Measurements from ENCODE around the gene CYGB. TPM values are rescaled to one million over a fixed set of nuclear protein-coding genes. Genes with fewer than 3 reads are reported as not detected.

The CYGB gene
- total RNA-seq, 1 donor: 39.1 TPM

DNA sequence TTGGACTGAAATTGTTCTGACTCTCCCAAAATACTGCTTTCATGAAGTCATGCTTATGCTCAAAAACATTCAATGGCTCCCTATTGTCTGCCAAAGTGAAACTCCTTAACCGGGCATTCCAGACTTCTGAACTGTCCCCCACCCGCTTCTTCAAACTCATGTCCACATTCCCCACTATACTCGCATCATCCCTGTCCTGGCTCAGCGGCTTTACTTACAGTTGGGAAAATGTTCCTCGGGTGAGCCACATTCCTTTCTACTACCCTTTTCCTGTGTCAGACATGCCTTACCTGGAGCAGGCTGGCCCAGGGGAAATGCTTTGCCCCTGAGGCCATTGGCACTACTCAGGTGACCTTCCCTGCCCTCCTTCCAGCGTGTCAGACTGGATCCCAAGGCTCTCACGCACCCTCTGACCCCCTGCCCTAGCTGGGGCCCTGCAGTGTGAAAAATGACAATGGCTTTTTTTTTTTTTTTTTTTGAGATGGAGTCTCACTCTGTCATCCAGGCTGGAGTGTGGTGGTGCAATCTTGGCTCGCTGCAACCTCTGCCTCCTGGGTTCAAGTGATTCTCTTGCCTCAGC, 5.3 kb downstream of the CYGB start:
- DNase-seq (ENCODE audit: insufficient read length, low spot score, missing footprints): peak; percentile 48
- H3K27ac ChIP-seq (ENCODE audit: low read depth, low read length): peak overlapping the region; percentile 98
- peaks cover 8% of the 10 kb centered on the region for H3K27me3 ChIP-seq (ENCODE audit: insufficient read depth, low read length)
- H3K4me3 ChIP-seq (ENCODE audit: insufficient read depth, low read length): no peak overlapping the region
- peaks cover 51% of the 10 kb centered on the region for H3K4me1 ChIP-seq (ENCODE audit: insufficient read depth, low read length)
- no peak overlapping the region for H2AFZ ChIP-seq (ENCODE audit: low read length)
- H3K36me3 ChIP-seq (ENCODE audit: insufficient read depth, low read length): no peaks in the 10 kb centered on the region
- no peak for TF ChIP-seq CTCF (IDR thresholded peaks at IDR 0.05; ENCODE audit: extremely low read depth, low read depth, low read length)
- H3K79me2 ChIP-seq (ENCODE audit: insufficient read depth, low read length): peaks cover 3% of the 10 kb centered on the region
- no peak overlapping the region for H3K4me2 ChIP-seq (ENCODE audit: insufficient read depth, low read length)
- no peaks in the 10 kb centered on the region for H4K20me1 ChIP-seq (ENCODE audit: insufficient read depth, low read length)
- H3K9me3 ChIP-seq (ENCODE audit: low read depth, low read length): no peaks in the 10 kb centered on the region

DNA sequence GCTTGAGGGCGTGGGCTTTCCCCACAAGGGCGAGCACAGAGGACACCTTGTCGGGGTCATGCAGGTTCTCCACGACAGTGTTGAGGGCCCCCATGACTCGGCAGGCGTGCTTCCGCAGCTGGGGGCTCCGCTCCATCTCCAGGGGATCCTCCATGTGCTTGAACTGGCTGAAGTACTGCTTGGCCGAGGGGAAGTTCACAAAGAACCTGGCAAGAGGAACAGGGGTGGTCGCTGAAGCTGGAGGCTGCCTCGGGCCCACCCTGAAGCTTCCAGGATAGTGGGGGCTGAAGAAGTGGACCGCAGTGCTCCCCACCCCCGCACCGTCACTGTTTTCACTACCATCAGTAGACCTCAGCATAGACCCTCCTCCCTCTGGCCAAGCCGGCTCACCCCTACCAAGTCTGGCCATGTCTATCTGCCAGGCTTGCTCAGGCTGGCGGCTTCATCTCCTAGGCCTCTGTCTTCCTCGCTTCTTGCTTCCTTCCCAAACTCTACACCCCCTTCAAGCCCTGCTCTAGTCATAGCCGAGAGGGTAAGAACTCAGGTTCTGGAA, 5.9 kb downstream of the CYGB start:
- no peaks in the 10 kb centered on the region for H4K20me1 ChIP-seq (ENCODE audit: insufficient read depth, low read length)
- H3K36me3 ChIP-seq (ENCODE audit: insufficient read depth, low read length): no peaks in the 10 kb centered on the region
- no peak overlapping the region for H3K4me2 ChIP-seq (ENCODE audit: insufficient read depth, low read length)
- no peaks in the 10 kb centered on the region for H3K9me3 ChIP-seq (ENCODE audit: low read depth, low read length)
- peak; percentile 36 for DNase-seq (ENCODE audit: insufficient read length, low spot score, missing footprints)
- H3K79me2 ChIP-seq (ENCODE audit: insufficient read depth, low read length): peaks cover 3% of the 10 kb centered on the region
- H3K4me1 ChIP-seq (ENCODE audit: insufficient read depth, low read length): peaks cover 48% of the 10 kb centered on the region
- H3K4me3 ChIP-seq (ENCODE audit: insufficient read depth, low read length): no peak overlapping the region
- no peak overlapping the region for H2AFZ ChIP-seq (ENCODE audit: low read length)
- no peak for TF ChIP-seq CTCF (IDR thresholded peaks at IDR 0.05; ENCODE audit: extremely low read depth, low read depth, low read length)
- peak overlapping the region; percentile 98 for H3K27ac ChIP-seq (ENCODE audit: low read depth, low read length)
- peaks cover 2% of the 10 kb centered on the region for H3K27me3 ChIP-seq (ENCODE audit: insufficient read depth, low read length)

- H3K4me3 ChIP-seq (ENCODE audit: insufficient read depth, low read length): peak overlapping the region; percentile 2
- H3K27me3 ChIP-seq (ENCODE audit: insufficient read depth, low read length): no peaks in the 10 kb centered on the region
- H3K79me2 ChIP-seq (ENCODE audit: insufficient read depth, low read length): peaks cover 3% of the 10 kb centered on the region
- H2AFZ ChIP-seq (ENCODE audit: low read length): peak overlapping the region; percentile 77
- peaks cover 48% of the 10 kb centered on the region for H3K4me1 ChIP-seq (ENCODE audit: insufficient read depth, low read length)
- peak overlapping the region; percentile 65 for H3K4me2 ChIP-seq (ENCODE audit: insufficient read depth, low read length)
- no peaks in the 10 kb centered on the region for H3K36me3 ChIP-seq (ENCODE audit: insufficient read depth, low read length)
- peak; percentile 50 for DNase-seq (ENCODE audit: insufficient read length, low spot score, missing footprints)
- no peaks in the 10 kb centered on the region for H4K20me1 ChIP-seq (ENCODE audit: insufficient read depth, low read length)
- TF ChIP-seq CTCF (IDR thresholded peaks at IDR 0.05; ENCODE audit: extremely low read depth, low read depth, low read length): no peak
- H3K27ac ChIP-seq (ENCODE audit: low read depth, low read length): peak overlapping the region; percentile 98
- no peaks in the 10 kb centered on the region for H3K9me3 ChIP-seq (ENCODE audit: low read depth, low read length)
Measured at GRCh38 chr17:76530811-76531485, 6.6 kb downstream of the CYGB start.

DNA sequence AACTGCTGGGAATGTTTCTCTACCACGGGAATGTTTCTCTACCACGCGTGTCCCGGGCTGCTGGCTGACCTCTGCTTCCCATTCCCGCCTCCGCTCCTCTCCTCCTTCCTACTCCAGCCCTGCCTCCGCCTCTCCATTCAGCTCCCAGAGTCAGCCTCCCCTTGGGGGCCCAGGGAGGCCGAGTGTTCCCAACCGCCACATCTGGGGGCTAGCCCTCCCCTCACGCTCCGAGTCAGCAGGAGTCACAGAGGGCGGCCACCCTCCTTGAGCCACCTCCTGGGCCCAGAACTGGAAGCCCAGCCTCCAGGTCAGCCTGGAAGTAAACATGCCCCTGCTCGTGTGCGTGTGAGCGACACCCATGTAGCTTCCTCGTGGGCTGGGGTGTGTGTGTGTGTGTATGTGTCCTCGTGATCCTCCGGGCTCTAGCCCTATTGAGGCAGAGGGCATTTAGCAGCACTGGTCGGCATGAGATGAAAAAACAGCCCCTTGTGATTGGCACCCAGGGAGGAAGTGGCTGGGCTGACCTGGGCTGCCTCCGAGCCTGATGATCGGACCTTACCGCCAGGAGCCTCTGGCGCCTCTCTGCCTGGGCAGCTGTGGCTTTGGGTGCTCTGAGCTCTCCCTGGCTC, 7.3 kb downstream of the CYGB start:
- Histone ChIP-seq H3K27ac (ENCODE audit: low read depth, low read length) (peak overlapping the region; percentile 98), H2AFZ (ENCODE audit: low read length) (peak overlapping the region; percentile 77), H3K9me3 (ENCODE audit: low read depth, low read length) (no peaks in the 10 kb centered on the region), H3K4me3 (ENCODE audit: insufficient read depth, low read length) (peak overlapping the region; percentile 7), H3K36me3 (ENCODE audit: insufficient read depth, low read length) (no peaks in the 10 kb centered on the region), H3K27me3 (ENCODE audit: insufficient read depth, low read length) (no peaks in the 10 kb centered on the region), H3K79me2 (ENCODE audit: insufficient read depth, low read length) (no peaks in the 10 kb centered on the region), H3K4me1 (ENCODE audit: insufficient read depth, low read length) (peaks cover 47% of the 10 kb centered on the region), H4K20me1 (ENCODE audit: insufficient read depth, low read length) (no peaks in the 10 kb centered on the region), H3K4me2 (ENCODE audit: insufficient read depth, low read length) (peak overlapping the region; percentile 65)
- peak; percentile 94 for DNase-seq (ENCODE audit: insufficient read length, low spot score, missing footprints)
- TF ChIP-seq CTCF (IDR thresholded peaks at IDR 0.05; ENCODE audit: extremely low read depth, low read depth, low read length): no peak
